Glomerular visceral epithelial cell (primary cell): Measurements from ENCODE around the gene INVS.
"Not testable (repeated sequence)": the region's sequence is repeated elsewhere in the genome, so short reads cannot be mapped to it uniquely, and the experiment has no call there.

Source experiments
- DNase-seq: peaks from one replicate; pipeline ENCODE4 v3.0.0-alpha.2; 2016; ENCODE audit errors: extremely low spot score

The INVS gene

GRCh38 chr9:100322954-100323536, 224.0 kb downstream of the INVS start:
- DNase-seq: peak; percentile 54

- peak; percentile 13 for DNase-seq
These were observed 225.7 kb downstream of the INVS start for GRCh38 chr9:100324594-100325200.

GRCh38 chr9:100338736-100339135, 239.7 kb downstream of the INVS start:
- not testable (repeated sequence) for DNase-seq

- DNase-seq: no peak
These were observed 241.2 kb downstream of the INVS start for GRCh38 chr9:100340224-100340623.

GRCh38 chr9:100341889-100342288, 242.8 kb downstream of the INVS start:
- no peak for DNase-seq

GRCh38 chr9:100346836-100347235, 247.8 kb downstream of the INVS start:
- no peak for DNase-seq

- DNase-seq: no peak
These were observed 251.1 kb downstream of the INVS start for GRCh38 chr9:100350188-100350587.
